ENCODE results near the gene RNF123. TPM values are rescaled to one million over a fixed set of nuclear protein-coding genes. Genes with fewer than 3 reads are reported as not detected.

The RNF123 gene
- total RNA-seq, 1 experiment from 2014 or later: 46.7 TPM

DNA sequence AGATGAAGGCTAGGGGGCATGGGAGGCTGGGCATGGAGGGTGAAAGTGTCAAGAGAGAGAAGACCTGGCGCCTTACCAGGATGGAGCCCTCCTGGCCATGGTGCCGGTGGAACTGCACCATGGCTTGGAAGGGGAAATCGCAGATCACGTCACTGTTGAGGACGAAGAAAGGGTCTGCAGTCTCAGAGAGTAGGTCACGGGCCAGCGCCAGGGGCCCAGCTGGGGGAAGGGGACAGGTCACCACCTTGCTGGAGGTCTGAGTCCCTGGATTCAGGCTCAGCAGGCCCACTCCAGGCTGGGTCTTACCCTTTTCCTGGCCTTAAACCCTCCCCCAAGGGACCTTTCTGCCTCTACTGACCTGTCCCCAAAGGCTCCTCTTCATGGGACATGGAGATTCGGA lies 33.5 kb downstream of the RNF123 start:
- H4K20me1 ChIP-seq (ENCODE audit: insufficient read depth): no peaks in the 10 kb centered on the region
- CTCF ChIA-PET: no interaction called here
- POLR2A ChIA-PET (ENCODE audit: unreplicated experiment): interaction anchor here (0.5 to 0.7 kb wide), 6 partner anchors 11 to 712 kb away, joined by 3 to 7 read pairs (median 6); no protein-coding TSS in a partner anchor
- intact Hi-C loops (cut with micrococcal nuclease; ENCODE audit: unreplicated experiment): loop anchor here (2.0 to 5.0 kb wide), 2 partner anchors 50 to 79 kb away; partner anchors contain the start of gene INKA1
- H3K27ac ChIP-seq: peak overlapping the region; percentile 78; the same call in 1 of the 2 replicates
- BruUV-seq (replicated peaks): TSS peak; percentile 37
- H3K4me1 ChIP-seq (replicated peaks; ENCODE audit: insufficient read depth): peaks cover 13% of the 10 kb centered on the region; the same call in 1 of the 2 replicates
- H3K9me2 ChIP-seq (ENCODE audit: insufficient read depth): no peaks in the 10 kb centered on the region
- no peak for DNase-seq
- peaks cover 9% of the 10 kb centered on the region for H3K79me2 ChIP-seq (ENCODE audit: low read depth)
- peak overlapping the region; percentile 93 for H3K4me2 ChIP-seq
- TF ChIP-seq, protein P1, sequence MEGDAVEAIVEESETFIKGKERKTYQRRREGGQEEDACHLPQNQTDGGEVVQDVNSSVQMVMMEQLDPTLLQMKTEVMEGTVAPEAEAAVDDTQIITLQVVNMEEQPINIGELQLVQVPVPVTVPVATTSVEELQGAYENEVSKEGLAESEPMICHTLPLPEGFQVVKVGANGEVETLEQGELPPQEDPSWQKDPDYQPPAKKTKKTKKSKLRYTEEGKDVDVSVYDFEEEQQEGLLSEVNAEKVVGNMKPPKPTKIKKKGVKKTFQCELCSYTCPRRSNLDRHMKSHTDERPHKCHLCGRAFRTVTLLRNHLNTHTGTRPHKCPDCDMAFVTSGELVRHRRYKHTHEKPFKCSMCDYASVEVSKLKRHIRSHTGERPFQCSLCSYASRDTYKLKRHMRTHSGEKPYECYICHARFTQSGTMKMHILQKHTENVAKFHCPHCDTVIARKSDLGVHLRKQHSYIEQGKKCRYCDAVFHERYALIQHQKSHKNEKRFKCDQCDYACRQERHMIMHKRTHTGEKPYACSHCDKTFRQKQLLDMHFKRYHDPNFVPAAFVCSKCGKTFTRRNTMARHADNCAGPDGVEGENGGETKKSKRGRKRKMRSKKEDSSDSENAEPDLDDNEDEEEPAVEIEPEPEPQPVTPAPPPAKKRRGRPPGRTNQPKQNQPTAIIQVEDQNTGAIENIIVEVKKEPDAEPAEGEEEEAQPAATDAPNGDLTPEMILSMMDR (conservative IDR thresholded peaks at IDR 0.05): no peak
- no peak for TF ChIP-seq EZH2 (IDR thresholded peaks at IDR 0.05; ENCODE audit: low read depth)
- peaks cover 15% of the 10 kb centered on the region; the same call in 1 of the 2 replicates for H3F3A ChIP-seq (ENCODE audit: insufficient read depth, low read depth)
- H3K9me3 ChIP-seq (ENCODE audit: insufficient read depth, low read depth): no peaks in the 10 kb centered on the region
- peak overlapping the region; percentile 86 for H3K4me3 ChIP-seq
- H2AFZ ChIP-seq: no peak overlapping the region; the same call in 1 of the 2 replicates
- H3K36me3 ChIP-seq (ENCODE audit: low read depth): no peaks in the 10 kb centered on the region
- H3K27me3 ChIP-seq (ENCODE audit: insufficient read depth, low read depth): no peaks in the 10 kb centered on the region

DNA sequence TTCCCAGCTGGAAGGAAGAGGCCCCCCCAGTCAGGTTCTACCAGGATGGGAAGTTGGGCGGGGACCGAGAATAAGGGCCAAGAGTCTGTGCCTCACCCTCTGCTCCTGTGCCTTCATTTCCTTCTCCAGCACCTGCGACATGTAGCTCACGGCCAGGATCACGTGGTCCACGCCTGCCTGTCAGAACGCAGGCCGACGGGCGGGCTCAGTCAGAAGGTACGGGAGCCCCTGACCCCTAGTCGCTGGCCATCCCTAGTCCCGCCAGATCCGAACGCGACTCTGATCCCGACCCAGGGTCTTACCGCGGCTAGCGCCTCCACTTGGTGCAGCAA lies 33.9 kb downstream of the RNF123 start:
- no TSS peak for BruUV-seq (replicated peaks)
- Histone ChIP-seq H3K4me2 (peak overlapping the region; percentile 93), H3K9me2 (ENCODE audit: insufficient read depth) (no peaks in the 10 kb centered on the region), H3K36me3 (ENCODE audit: low read depth) (no peaks in the 10 kb centered on the region), H3K79me2 (ENCODE audit: low read depth) (peaks cover 9% of the 10 kb centered on the region), H2AFZ (peak overlapping the region; percentile 73; the same call in 1 of the 2 replicates), H4K20me1 (ENCODE audit: insufficient read depth) (no peaks in the 10 kb centered on the region), H3K9me3 (ENCODE audit: insufficient read depth, low read depth) (no peaks in the 10 kb centered on the region), H3K27ac (peak overlapping the region; percentile 78), H3K4me1 (replicated peaks; ENCODE audit: insufficient read depth) (peaks cover 13% of the 10 kb centered on the region; the same call in 1 of the 2 replicates), H3F3A (ENCODE audit: insufficient read depth, low read depth) (peaks cover 15% of the 10 kb centered on the region; the same call in 1 of the 2 replicates), H3K4me3 (peak overlapping the region; percentile 86), H3K27me3 (ENCODE audit: insufficient read depth, low read depth) (no peaks in the 10 kb centered on the region)
- ChIA-PET CTCF (no interaction called here), POLR2A (ENCODE audit: unreplicated experiment) (interaction anchor here (0.5 to 0.7 kb wide), 6 partner anchors 11 to 394 kb away, joined by 3 to 7 read pairs (median 4); partner anchors contain the start of gene MON1A)
- TF ChIP-seq EZH2 (IDR thresholded peaks at IDR 0.05; ENCODE audit: low read depth): no peak
- TF ChIP-seq, protein P1 (conservative IDR thresholded peaks at IDR 0.05): no peak
- peak; percentile 49 to 55 for DNase-seq
- intact Hi-C loops (cut with micrococcal nuclease; ENCODE audit: unreplicated experiment): loop anchor here (2.0 to 5.0 kb wide), 2 partner anchors 50 to 79 kb away; partner anchors contain the start of gene INKA1

- peak; percentile 93 to 96 for DNase-seq
- Histone ChIP-seq H3F3A (ENCODE audit: insufficient read depth, low read depth) (peaks cover 15% of the 10 kb centered on the region; the same call in 1 of the 2 replicates), H3K79me2 (ENCODE audit: low read depth) (peaks cover 9% of the 10 kb centered on the region), H3K9me2 (ENCODE audit: insufficient read depth) (no peaks in the 10 kb centered on the region), H3K27ac (peak within 1 kb of the TSS; percentile 78), H3K36me3 (ENCODE audit: low read depth) (no peaks in the 10 kb centered on the region), H3K4me2 (peak within 1 kb of the TSS; percentile 93), H3K9me3 (ENCODE audit: insufficient read depth, low read depth) (no peaks in the 10 kb centered on the region), H4K20me1 (ENCODE audit: insufficient read depth) (no peaks in the 10 kb centered on the region), H3K4me3 (peak within 1 kb of the TSS; percentile 86), H2AFZ (peak within 1 kb of the TSS; percentile 73), H3K4me1 (replicated peaks; ENCODE audit: insufficient read depth) (peaks cover 13% of the 10 kb centered on the region; the same call in 1 of the 2 replicates), H3K27me3 (ENCODE audit: insufficient read depth, low read depth) (no peaks in the 10 kb centered on the region)
- CTCF ChIA-PET: no interaction called here
- TSS peak; percentile 83 for BruUV-seq (replicated peaks)
- TF ChIP-seq EZH2 (IDR thresholded peaks at IDR 0.05; ENCODE audit: low read depth): no peak
- TF ChIP-seq, protein P1 (conservative IDR thresholded peaks at IDR 0.05): no peak
- intact Hi-C loops (cut with micrococcal nuclease; ENCODE audit: unreplicated experiment): loop anchor here (1.0 to 5.0 kb wide), 4 partner anchors 51 to 182 kb away; partner anchors contain the start of genes INKA1 and IP6K1
- POLR2A ChIA-PET (ENCODE audit: unreplicated experiment): interaction anchor here (0.5 to 0.7 kb wide), 3 partner anchors 10 to 206 kb away, joined by 3 to 6 read pairs (median 3); partner anchors contain the start of gene MON1A
Measured at GRCh38 chr3:49723628-49724551, 34.5 kb downstream of the RNF123 start, which contains the start of gene GMPPB. TSS of gene GMPPB (minus strand) at chr3:49723951. CDS start at chr3:49723726, 225 bp downstream.
